HepG2 (cell line): ENCODE results near the gene ATP9B. TPM values are rescaled to one million over a fixed set of nuclear protein-coding genes. Genes with fewer than 3 reads are reported as not detected.

Experiments used
- AKAP8 ChIP-seq: sonication (generic); formaldehyde crosslinking; IDR thresholded peaks from 2 replicates; pipeline ENCODE4 v1.5.1; 2020; ENCODE audit warnings: mild to moderate bottlenecking, missing genetic modification reagents
- ARID3A ChIP-seq: IDR thresholded peaks from 2 replicates; pipeline ENCODE4 v1.6.1; 2012; ENCODE audit warnings: low read depth, low read length, improper control_type of control experiment
- CENPT ChIP-seq: sonication (generic); formaldehyde crosslinking; IDR thresholded peaks from 2 replicates; pipeline ENCODE4 v1.8.0; 2022; ENCODE audit warnings: low read depth, mild to moderate bottlenecking, moderate library complexity, missing genetic modification reagents
- GATA4 ChIP-seq: sonication (generic); IDR thresholded peaks from 2 replicates; pipeline ENCODE4 v1.6.1; 2016; ENCODE audit warnings: antibody characterized with exemption, low read depth, borderline replicate concordance
- KDM5A ChIP-seq: fragments of 200-600 bp; sonication (generic); IDR thresholded peaks from 2 replicates; pipeline ENCODE4 v1.7.0; 2018; ENCODE audit warnings: antibody characterized with exemption, mild to moderate bottlenecking, low read length, borderline replicate concordance
- PAXIP1 ChIP-seq: sonication (generic); formaldehyde crosslinking; conservative IDR thresholded peaks from 2 replicates; pipeline ENCODE4 v1.4.0; 2020; ENCODE audit warnings: mild to moderate bottlenecking, missing genetic modification reagents, moderate library complexity
- POLR2AphosphoS2 ChIP-seq: IDR thresholded peaks from 2 replicates; pipeline ENCODE4 v1.6.1; 2011; ENCODE audit warnings: low read depth, low read length, improper control_type of control experiment
- RNF2 ChIP-seq: fragments of 450-650 bp; conservative IDR thresholded peaks from 2 replicates; pipeline ENCODE4 v1.6.1; 2016; ENCODE audit warnings: low read depth
- SP1 ChIP-seq, 2 experiments: fragments of 450-650 bp in 1 of 2; sonication (generic) in 1 of 2; formaldehyde crosslinking in 1 of 2; IDR thresholded peaks; 2 replicates each; pipeline versions ENCODE4 v1.4.0 to v1.6.1; 2016 to 2020; ENCODE audit warnings: missing genetic modification reagents in 1 of 2
- SP2 ChIP-seq: sonication (generic); formaldehyde crosslinking; IDR thresholded peaks from 2 replicates; pipeline ENCODE4 v1.5.1; 2020; ENCODE audit warnings: mild to moderate bottlenecking, missing genetic modification reagents
- TEF ChIP-seq: sonication (generic); formaldehyde crosslinking; IDR thresholded peaks from 2 replicates; pipeline ENCODE4 v1.5.0; 2020; ENCODE audit warnings: missing genetic modification reagents
- ZBTB46 ChIP-seq: sonication (generic); formaldehyde crosslinking; IDR thresholded peaks from 2 replicates; pipeline ENCODE4 v1.4.0; 2020; ENCODE audit warnings: mild to moderate bottlenecking, missing genetic modification reagents, borderline replicate concordance
- ZC3H13 ChIP-seq: sonication (generic); formaldehyde crosslinking; IDR thresholded peaks from 2 replicates; pipeline ENCODE4 v1.8.1; 2023; ENCODE audit warnings: mild to moderate bottlenecking, missing genetic modification reagents, moderate library complexity
- ZMYM4 ChIP-seq: sonication (generic); formaldehyde crosslinking; IDR thresholded peaks from 2 replicates; pipeline ENCODE4 v1.8.1; 2023; ENCODE audit warnings: mild to moderate bottlenecking, missing genetic modification reagents
- ZNF329 ChIP-seq: sonication (generic); formaldehyde crosslinking; IDR thresholded peaks from 2 replicates; pipeline ENCODE4 v1.9.0; 2021; ENCODE audit warnings: low read depth, mild to moderate bottlenecking, missing genetic modification reagents
- ZNF382 ChIP-seq: sonication (generic); formaldehyde crosslinking; IDR thresholded peaks from 2 replicates; pipeline ENCODE4 v1.5.0; 2020; ENCODE audit warnings: missing genetic modification reagents, mild to moderate bottlenecking, borderline replicate concordance
- ZNF577 ChIP-seq: sonication (generic); formaldehyde crosslinking; IDR thresholded peaks from 2 replicates; pipeline ENCODE4 v1.4.0; 2020; ENCODE audit warnings: mild to moderate bottlenecking, low read depth, missing genetic modification reagents, borderline replicate concordance
- ZNF589 ChIP-seq: sonication (generic); formaldehyde crosslinking; conservative IDR thresholded peaks from 2 replicates; pipeline ENCODE4 v1.8.0; 2022; ENCODE audit warnings: mild to moderate bottlenecking, moderate library complexity, missing genetic modification reagents
- ZNF781 ChIP-seq: sonication (generic); formaldehyde crosslinking; IDR thresholded peaks from 2 replicates; pipeline ENCODE4 v1.5.1; 2020; ENCODE audit warnings: borderline replicate concordance, mild to moderate bottlenecking, missing genetic modification reagents; ENCODE audit errors: not compliant biosample characterization
- ZSCAN30 ChIP-seq: sonication (generic); formaldehyde crosslinking; IDR thresholded peaks from 2 replicates; pipeline ENCODE4 v1.5.0; 2020; ENCODE audit warnings: mild to moderate bottlenecking, missing genetic modification reagents
- polyA plus RNA-seq, 8 experiments: library from polyadenylated mRNA; depleted of rRNA in 3 of 8; stranded (reverse) in 7 of 8; unstranded in 1 of 8; fragments of >200 nt; fragmentation: Illumina TruSeq in 4 of 8; extraction: Trizol in 4 of 8; gene quantifications; 2 replicates each; pipeline versions ENCODE4 v1.2.1 to v1.2.3, GENCODE V29; 2011 to 2016; ENCODE audit warnings: low read depth in 4 of 8, missing spikeins in 1 of 8, mixed read lengths in 1 of 8; ENCODE audit not compliant: insufficient read depth in 1 of 8
- total RNA-seq, 5 experiments: library from RNA; depleted of rRNA; stranded (reverse); fragments of >200 nt; fragmentation: Illumina TruSeq; extraction: Trizol; gene quantifications; 2 replicates each; pipeline ENCODE4 v1.2.3, GENCODE V29; 2016; ENCODE audit warnings: low read depth in 1 of 5

ATP9B gene
- total and polyA plus RNA-seq, 2 of the 13 experiments (the other 11 are each of a cell fraction or from before 2014, with no cell fraction given) = 10.8 to 11.3 TPM

GRCh38 chr18:79068937-79069716 is at the start of gene ATP9B (continued):
- TF ChIP-seq ZBTB46 (CRISPR knock-in tag) (no peak), RNF2 (no peak), KDM5A (peak; percentile 43; the same call in 1 of the 2 replicates), CENPT (CRISPR knock-in tag) (no peak; the same call in 1 of the 2 replicates), ZMYM4 (CRISPR knock-in tag) (peak; percentile 100), SP1 (IDR thresholded peaks at IDR 0.05) (peak; percentile 89), SP1 (CRISPR knock-in tag; IDR thresholded peaks at IDR 0.05) (peak; percentile 99), ARID3A (no peak), SP2 (CRISPR knock-in tag) (peak; percentile 65), PAXIP1 (CRISPR knock-in tag) (peak; percentile 36; the same call in 1 of the 2 replicates), AKAP8 (peak; percentile 26; the same call in 1 of the 2 replicates), TEF (CRISPR knock-in tag) (no peak), ZNF577 (no peak; the same call in 1 of the 2 replicates), ZNF382 (CRISPR knock-in tag) (no peak), ZSCAN30 (no peak), ZNF589 (CRISPR knock-in tag) (no peak), GATA4 (no peak), ZNF781 (CRISPR knock-in tag) (peak; percentile 49), ZNF329 (CRISPR knock-in tag) (peak; percentile 72; the same call in 1 of the 2 replicates), POLR2AphosphoS2 (no peak), ZC3H13 (no peak)
